Measurements from ENCODE around the gene STX3.

- TF ChIP-seq EZH2 (IDR thresholded peaks at IDR 0.05; ENCODE audit: borderline replicate concordance, low read length) (no peak), CTCF (conservative IDR thresholded peaks at IDR 0.05 in 1 of 2, IDR thresholded peaks at IDR 0.05 in 1 of 2; ENCODE audit: extremely low read depth in 1 of 2, insufficient read depth in 1 of 2, low read depth in 1 of 2, low read length in 2 of 2) (no peak)
Observed at GRCh38 chr11:59814021-59814420, 58.8 kb downstream of the STX3 start.

Data from mammary epithelial cell (primary cell).